Nephron (organoid): Measurements from ENCODE around the gene CLTB.
"Not testable (repeated sequence)": the region's sequence is repeated elsewhere in the genome, so short reads cannot be mapped to it uniquely, and the experiment has no call there.

ENCODE experiments used
- H3K27ac Mint-ChIP-seq, 3 experiments: 2 replicates each; pipeline ENCODE4 v1.8.0; 2020; ENCODE audit warnings: mixed read lengths in 3 of 3, mild to moderate bottlenecking in 2 of 3, moderate library complexity in 1 of 3
- H3K27me3 Mint-ChIP-seq: 2 replicates; pipeline ENCODE4 v1.8.0; 2021; ENCODE audit warnings: low read depth, mild to moderate bottlenecking, moderate library complexity, mixed read lengths
- H3K36me3 Mint-ChIP-seq: 2 replicates; pipeline ENCODE4 v1.8.0; 2020; ENCODE audit warnings: low read depth, mixed read lengths
- H3K4me1 Mint-ChIP-seq: 2 replicates; pipeline ENCODE4 v1.8.0; 2020; ENCODE audit warnings: mixed read lengths
- H3K4me3 Mint-ChIP-seq, 3 experiments: 2 replicates each; pipeline ENCODE4 v1.8.0; 2020; ENCODE audit warnings: mild to moderate bottlenecking in 3 of 3, mixed read lengths in 3 of 3, moderate library complexity in 2 of 3
- H3K9me3 Mint-ChIP-seq: 2 replicates; pipeline ENCODE4 v1.8.0; 2020; ENCODE audit warnings: mixed read lengths
- CTCF ChIP-seq, 3 experiments: fragments of 200-600 bp; sonication (generic); IDR thresholded peaks; one replicate each; pipeline ENCODE4 v1.5.0; 2021; ENCODE audit warnings: antibody characterized with exemption in 3 of 3; ENCODE audit not compliant: unreplicated experiment in 3 of 3

CLTB gene

GRCh38 chr5:176409765-176410164, 6.6 kb downstream of the CLTB start:
- Mint-ChIP-seq H3K9me3 (no peaks in the 10 kb centered on the region), H3K36me3 (peaks cover 11% of the 10 kb centered on the region), H3K4me3 (no peak overlapping the region), H3K27me3 (no peaks in the 10 kb centered on the region), H3K4me1 (peaks cover 3% of the 10 kb centered on the region), H3K27ac (no peak overlapping the region)
- TF ChIP-seq CTCF (IDR thresholded peaks at IDR 0.05; ENCODE audit: unreplicated experiment in 3 of 3) = no peak

- H3K27ac Mint-ChIP-seq = no peak overlapping the region
Observed at GRCh38 chr5:176408590-176408989, 7.7 kb downstream of the CLTB start.

GRCh38 chr5:176408252-176408573, 8.1 kb downstream of the CLTB start:
- not testable (repeated sequence) for H3K27me3 Mint-ChIP-seq, H3K9me3 Mint-ChIP-seq, H3K4me3 Mint-ChIP-seq, H3K27ac Mint-ChIP-seq, H3K4me1 Mint-ChIP-seq
- peaks cover 11% of the 10 kb centered on the region for H3K36me3 Mint-ChIP-seq

More at GRCh38 chr5:176408590-176408989, 7.7 kb downstream of the CLTB start:
- Mint-ChIP-seq H3K4me3 (no peak overlapping the region), H3K9me3 (no peaks in the 10 kb centered on the region), H3K36me3 (peaks cover 11% of the 10 kb centered on the region), H3K4me1 (no peaks in the 10 kb centered on the region), H3K27me3 (no peaks in the 10 kb centered on the region)
- TF ChIP-seq CTCF (IDR thresholded peaks at IDR 0.05; ENCODE audit: unreplicated experiment in 3 of 3) = no peak

GRCh38 chr5:176407456-176408251, 8.7 kb downstream of the CLTB start:
- Mint-ChIP-seq H3K4me1 (peaks cover 2% of the 10 kb centered on the region), H3K4me3 (no peak overlapping the region)

GRCh38 chr5:176406436-176407052, 9.8 kb downstream of the CLTB start:
- Mint-ChIP-seq H3K27me3 (no peaks in the 10 kb centered on the region), H3K4me1 (peaks cover 7% of the 10 kb centered on the region)

More at GRCh38 chr5:176407456-176408251, 8.7 kb downstream of the CLTB start:
- Mint-ChIP-seq H3K9me3 (no peaks in the 10 kb centered on the region), H3K27me3 (no peaks in the 10 kb centered on the region), H3K27ac (peak overlapping the region in 2 of 3 experiments; percentile 33 to 61), H3K36me3 (peaks cover 13% of the 10 kb centered on the region)
- TF ChIP-seq CTCF (IDR thresholded peaks at IDR 0.05; ENCODE audit: unreplicated experiment in 3 of 3) = no peak

More at GRCh38 chr5:176406436-176407052, 9.8 kb downstream of the CLTB start:
- Mint-ChIP-seq H3K4me3 (no peak overlapping the region), H3K27ac (no peak overlapping the region), H3K9me3 (no peaks in the 10 kb centered on the region), H3K36me3 (peaks cover 17% of the 10 kb centered on the region)
- no peak for TF ChIP-seq CTCF (IDR thresholded peaks at IDR 0.05; ENCODE audit: unreplicated experiment in 3 of 3)
